Suppressor macrophage treated with lipopolysaccharide for 4 hours (primary cell): Measurements from ENCODE around the gene POGLUT3.
A peak's percentile ranks its signal among the peaks of the same experiment; 100 is the strongest.

ENCODE experiments used
- DNase-seq: peaks from one replicate; pipeline ENCODE4 v3.0.0-alpha.2; 2020

POGLUT3 gene, protein sequence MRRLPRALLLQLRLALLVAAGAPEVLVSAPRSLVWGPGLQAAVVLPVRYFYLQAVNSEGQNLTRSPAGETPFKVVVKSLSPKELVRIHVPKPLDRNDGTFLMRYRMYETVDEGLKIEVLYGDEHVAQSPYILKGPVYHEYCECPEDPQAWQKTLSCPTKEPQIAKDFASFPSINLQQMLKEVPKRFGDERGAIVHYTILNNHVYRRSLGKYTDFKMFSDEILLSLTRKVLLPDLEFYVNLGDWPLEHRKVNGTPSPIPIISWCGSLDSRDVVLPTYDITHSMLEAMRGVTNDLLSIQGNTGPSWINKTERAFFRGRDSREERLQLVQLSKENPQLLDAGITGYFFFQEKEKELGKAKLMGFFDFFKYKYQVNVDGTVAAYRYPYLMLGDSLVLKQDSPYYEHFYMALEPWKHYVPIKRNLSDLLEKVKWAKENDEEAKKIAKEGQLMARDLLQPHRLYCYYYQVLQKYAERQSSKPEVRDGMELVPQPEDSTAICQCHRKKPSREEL

GRCh38 chr11:108498046-108498815, at the start of gene POGLUT3:
Gene POGLUT3, minus strand, starts transcription at chr11:108498384. Its CDS starts 18 bp downstream, at chr11:108498366.
- peak; percentile 57 for DNase-seq

- no peak for DNase-seq
These were observed 47.8 kb upstream of the POGLUT3 start for GRCh38 chr11:108545909-108546501.

- DNase-seq = no peak
These were observed 45.3 kb upstream of the POGLUT3 start for GRCh38 chr11:108543316-108543964.

- DNase-seq = no peak
These were observed 43.3 kb upstream of the POGLUT3 start for GRCh38 chr11:108541531-108541930.

DNA sequence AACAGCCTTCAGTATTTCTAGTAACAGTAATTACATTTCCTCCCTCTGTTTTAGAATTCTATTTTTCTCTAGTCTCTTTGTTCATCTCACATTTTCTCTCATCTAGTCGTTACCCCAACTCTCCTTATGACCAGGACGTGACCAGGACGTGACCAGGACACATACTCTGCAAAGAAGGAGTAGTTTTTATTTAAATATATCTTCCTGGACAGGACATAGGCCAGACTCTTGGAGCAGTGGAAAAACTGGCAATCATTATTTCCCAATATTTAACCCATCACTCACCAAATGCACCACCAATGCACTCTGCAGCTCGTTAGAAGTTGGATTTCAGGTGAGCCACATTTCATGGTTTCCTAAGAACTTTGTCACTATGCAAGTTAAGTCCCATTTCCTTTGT, 40.3 kb upstream of the POGLUT3 start:
- DNase-seq = no peak

DNA sequence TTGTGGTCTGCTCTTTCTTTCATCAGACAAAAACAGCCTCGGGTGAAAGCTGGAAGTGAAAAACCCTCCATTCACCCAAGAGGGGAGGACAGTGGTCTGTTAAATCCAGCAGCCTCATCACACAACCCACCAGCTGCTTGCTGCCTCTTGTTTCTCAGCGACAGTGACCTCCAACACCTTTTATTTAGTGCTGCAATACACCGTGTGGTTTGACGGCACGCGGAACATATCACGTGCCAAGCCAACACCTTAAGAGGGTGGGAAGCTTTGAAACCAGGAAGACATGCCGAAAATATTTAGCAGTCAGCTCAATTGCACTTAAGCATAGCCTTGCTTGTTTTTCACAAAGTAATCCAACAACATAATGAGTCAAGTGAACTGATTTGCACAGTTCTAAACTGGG, 39.8 kb upstream of the POGLUT3 start:
- DNase-seq = no peak

DNA sequence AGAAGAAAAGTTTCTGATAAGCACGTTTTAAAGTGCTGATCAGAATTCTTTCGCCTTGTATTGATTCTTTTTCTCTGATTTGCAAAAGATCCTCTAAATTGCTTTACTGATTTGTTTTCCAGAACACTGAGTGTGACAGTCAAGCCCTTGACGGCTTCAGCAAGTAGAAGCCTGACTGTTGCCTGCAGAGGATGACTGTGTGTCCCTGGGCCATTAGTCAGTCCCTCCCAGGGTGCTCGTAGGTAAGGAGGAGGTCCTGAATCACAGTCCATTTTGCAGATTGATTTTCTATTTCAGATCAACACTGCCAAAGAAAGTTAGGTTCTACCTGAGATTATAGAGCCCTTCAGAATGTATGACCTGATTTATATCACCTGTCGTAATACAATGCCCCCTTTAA, 38.6 kb upstream of the POGLUT3 start:
- no peak for DNase-seq

- no peak for DNase-seq
These were observed 37.3 kb upstream of the POGLUT3 start for GRCh38 chr11:108535384-108535955.

DNA sequence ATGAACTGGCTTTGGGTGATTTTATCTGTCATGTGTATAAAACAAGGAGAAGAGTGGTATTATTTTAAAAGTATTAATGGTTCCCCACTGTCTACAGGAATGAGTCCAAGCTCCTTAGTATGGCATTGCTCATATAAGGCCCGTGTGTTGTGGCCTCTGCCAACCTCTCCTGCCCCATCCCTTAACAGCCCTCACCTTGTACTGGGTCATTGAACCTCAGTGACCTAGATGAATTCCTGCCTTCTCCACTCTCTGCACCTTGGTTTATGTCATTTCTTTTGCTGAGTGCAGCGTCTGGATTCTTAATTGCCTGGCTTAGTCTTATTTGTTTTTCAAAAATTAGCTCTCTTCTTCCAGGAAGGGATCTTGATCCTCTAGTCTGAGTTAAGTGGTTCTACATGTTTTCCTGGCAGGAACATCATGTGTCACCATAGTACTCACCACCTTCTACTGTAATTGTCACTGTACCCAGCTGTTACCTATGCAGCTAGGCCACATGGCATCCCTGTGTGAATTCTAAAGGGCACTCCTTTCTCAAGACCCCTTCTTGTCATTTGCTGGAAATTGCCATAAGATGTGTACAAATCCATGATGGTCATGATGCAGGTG, 36.2 kb upstream of the POGLUT3 start:
- DNase-seq = no peak

DNA sequence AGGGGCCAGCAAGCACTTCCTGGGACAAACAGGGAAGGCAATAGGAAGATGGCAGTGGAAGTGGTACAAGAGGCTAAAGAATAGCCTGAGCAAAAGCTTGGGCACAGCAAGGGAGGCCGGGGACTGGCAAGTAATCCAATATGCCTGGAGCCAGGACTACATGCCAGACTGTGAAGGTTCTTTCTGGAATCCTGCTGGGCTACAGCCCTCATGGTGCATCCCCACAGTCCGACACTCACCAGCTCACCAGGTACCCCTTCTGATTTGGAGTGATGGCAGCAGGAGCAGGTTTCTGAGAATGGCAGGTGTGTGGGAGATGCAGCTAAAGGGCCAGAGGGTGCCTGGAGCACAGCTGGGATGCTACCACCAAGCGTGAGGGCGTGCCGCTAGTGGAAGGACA, 32.2 kb upstream of the POGLUT3 start:
- no peak for DNase-seq

DNA sequence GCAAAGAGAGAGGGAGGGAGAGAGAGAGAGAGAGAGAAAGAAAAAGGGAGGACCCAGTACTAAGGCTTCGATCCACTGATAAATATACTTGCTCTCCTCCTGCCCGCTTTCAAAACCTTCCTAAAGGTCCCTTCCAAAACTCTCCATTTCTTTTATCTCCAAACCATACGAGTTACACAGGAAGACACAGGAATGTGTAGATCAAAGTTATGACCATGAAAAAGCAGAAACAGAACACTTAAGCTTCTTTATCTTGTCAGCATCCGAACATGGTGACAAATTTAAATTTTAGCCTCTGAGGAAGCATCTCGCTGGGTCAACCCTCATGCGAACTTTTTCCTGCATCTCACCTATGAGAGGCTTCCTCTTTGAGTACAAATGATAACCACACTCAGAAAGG, 29.2 kb upstream of the POGLUT3 start:
- no peak for DNase-seq

DNA sequence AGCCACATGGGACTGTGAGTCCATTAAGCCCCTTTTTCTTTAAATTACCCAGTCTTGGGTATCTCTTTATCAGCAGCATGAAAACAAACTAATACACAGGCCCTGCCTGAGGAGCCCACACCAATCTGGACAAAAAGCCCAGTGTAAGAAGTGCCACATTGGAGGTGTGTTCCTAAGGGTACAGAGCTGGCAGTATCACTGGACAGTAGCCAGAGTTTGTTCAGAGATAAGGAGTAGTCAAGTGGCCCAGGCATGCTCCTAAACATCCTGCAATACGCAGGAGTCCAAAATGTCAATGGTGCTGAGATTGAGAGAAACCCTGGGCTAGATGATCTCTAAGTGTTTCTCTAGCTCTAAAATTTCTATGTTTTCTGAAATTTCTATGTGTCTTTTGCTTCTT, 27.0 kb upstream of the POGLUT3 start:
- no peak for DNase-seq

GRCh38 chr11:108524422-108524821, 26.2 kb upstream of the POGLUT3 start:
- DNase-seq = no peak

GRCh38 chr11:108522318-108522717, 24.1 kb upstream of the POGLUT3 start:
- no peak for DNase-seq

- no peak for DNase-seq
These were observed 20.4 kb upstream of the POGLUT3 start for GRCh38 chr11:108518581-108518980.

DNA sequence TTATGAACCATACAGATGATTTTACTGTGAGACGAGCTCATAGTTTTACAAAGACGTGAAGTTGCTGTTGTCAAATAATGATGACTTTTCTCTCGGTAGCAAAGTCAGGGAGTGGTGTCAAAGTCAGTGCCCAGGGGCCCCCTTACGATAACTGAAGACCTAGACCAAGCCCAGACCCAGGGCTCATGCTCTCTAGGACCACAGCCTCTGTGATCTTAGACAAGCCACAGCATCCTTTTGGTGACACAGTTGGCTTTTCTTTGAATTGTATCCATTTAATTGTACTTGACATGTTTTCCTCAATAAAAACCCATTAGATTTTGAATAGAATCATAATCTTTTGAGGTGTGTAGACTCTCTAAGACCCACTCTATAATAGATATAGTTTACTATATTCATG, 17.9 kb upstream of the POGLUT3 start:
- no peak for DNase-seq

GRCh38 chr11:108512708-108513107, 14.5 kb upstream of the POGLUT3 start:
- no peak for DNase-seq

DNA sequence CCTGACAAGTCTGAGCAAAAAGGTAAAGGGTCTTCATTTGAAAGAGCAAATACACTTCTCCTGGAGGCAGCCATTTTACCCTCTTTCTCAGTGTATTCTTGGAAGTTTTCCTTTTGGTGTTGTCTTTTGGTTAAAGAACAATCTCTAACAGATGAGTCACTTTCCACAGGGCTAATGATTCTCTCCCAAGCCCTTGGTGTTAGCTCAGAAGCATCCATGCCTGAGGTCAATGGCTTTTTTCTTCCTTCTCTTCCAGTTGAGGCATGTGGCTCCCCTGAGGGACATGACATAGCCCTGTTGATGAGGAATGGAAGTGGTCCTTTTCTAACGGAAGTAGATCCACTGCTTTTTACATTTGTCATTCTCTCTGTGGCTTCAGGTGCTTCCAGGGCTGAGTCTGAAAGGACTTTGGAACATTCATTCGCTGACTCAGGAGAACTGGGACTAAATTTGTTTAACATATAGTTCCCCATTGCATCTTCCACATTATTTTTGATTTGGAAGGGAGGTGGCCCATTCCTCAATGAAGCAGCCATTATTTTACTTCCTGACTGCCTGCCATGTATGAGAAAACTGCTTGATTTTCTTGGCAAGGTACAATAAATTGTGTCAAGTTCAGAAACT, 13.8 kb upstream of the POGLUT3 start:
- no peak for DNase-seq

DNA sequence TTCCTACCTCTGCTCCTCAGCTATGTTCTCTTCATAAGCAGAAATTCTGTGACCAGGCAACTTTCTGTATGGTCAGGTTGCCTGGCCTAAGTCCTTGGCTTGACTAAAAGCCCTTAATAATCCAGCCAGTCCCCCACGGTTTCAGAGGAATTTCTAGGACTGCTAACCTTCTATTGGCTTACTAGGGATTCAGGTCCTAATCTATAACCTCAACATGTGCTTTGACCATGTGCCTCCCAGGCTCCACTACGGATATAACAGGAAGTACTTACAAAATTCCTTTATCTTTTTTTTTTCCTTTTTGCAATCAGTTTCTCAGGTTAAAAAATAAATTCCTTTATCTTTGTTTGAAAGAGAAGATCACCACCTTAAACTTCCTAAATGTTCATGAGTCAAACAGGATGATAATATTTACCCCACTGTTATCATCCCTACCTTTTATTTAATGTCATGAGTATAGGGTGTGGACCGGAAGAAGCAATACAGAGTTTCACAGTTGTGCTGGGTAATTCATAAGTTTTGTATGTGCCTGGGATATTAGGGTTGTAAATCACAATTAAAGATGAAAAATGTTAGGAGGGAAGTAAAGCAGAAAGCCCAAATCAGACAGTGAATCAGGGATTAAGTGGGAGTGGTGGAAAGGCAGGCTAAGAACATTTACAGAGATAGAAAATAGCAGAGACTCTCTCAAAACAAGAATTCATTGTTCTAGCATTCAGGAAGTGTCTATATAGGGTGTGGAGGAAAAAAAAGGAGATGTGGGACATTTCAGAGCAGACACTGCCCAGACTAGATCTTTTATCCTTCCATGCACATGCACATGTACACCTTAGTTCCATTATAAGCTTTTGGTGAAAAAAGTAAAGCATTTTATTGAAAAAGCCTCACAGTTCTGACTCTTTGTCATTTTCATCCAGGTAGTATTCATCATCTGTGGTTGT, 10.7 kb upstream of the POGLUT3 start:
- no peak for DNase-seq

DNA sequence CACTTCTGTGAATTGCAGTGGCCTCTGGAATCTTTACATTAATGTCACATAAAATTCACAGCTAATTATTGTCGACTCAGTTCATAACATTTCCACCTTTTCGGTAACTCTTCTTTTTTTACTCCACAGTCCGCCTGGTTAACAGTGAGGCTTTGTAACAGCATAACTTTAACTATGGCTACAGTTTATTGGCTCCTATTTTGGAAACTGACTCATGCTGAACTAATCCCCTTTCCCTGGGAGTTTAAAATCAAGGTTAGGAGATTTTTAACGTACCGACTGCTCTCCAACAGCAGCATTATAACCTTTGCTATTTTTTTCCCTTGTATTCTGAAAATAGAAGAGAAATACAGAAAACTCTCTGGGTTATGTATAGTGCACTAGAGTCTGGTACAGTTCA, 3.2 kb upstream of the POGLUT3 start:
- DNase-seq = no peak

DNA sequence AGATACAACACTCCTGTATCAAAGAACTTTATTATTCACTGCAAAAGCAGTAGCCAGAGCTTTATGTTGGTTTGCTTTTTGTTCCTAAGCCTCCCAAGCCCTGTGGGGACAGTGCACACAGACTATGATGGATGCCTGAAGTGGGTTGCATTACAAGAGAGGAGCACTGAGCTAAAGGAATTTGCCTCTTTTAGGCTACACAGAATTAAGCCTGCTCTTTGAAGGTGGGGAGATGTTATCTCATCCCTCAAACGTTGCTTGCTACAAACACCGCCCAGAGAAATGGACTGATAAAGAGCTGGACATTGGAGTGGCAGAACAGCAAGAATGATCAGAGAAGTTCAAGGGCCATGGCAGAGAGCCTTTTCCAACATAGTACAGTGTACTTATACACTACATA, 2.5 kb upstream of the POGLUT3 start:
- no peak for DNase-seq
